Dedifferentiated amniotic fluid mesenchymal stem cell (primary cell): ENCODE data around the gene LRP6.
A peak's percentile ranks its signal among the peaks of the same experiment; 100 is the strongest.

Experiments used
- DNase-seq: peaks from one replicate; pipeline ENCODE4 v3.0.0-alpha.2; 2016; ENCODE audit errors: extremely low spot score

Gene LRP6

DNA sequence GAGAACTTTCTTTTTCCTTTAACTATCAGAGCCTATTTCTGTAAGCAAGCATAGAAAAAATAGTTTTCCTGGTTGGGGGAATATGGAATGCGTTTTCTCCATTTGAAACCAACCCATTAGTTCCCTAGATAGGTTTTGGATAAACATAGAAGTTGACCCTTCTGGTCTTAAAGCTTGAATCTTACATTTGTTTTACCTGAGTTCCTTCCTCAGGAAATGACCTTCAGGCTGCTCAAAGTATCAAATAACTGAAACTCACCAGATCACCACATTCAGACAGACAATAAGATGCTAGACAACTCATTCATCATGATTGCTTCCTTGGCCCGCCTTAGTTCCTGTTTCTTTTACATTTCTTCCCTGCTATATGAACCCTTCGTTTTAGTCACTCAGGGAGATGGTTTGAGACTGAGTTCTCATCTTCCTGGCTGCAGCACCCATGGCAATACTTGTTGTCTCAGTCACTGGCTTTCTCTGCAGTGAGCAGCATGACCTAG is 52.2 kb downstream of the LRP6 start:
- no peak for DNase-seq

DNA sequence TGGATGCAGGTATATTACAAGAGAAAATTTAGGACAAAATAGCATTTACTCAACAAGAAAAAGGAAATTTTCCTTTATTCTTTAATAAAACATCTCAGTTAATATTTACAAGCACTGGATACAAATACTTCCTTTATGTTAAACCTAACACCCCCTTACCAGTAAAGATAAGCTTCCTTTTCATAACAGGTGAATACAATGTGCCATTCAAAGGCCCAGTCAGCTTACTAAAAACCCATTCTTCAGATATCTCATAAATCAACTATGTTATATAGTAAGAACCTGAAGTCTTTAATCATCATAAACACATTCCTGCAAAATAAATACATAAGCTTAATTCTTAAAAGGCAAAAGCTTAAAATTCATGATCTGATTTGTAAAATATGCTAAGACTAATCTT is 52.6 kb downstream of the LRP6 start:
- no peak for DNase-seq

DNA sequence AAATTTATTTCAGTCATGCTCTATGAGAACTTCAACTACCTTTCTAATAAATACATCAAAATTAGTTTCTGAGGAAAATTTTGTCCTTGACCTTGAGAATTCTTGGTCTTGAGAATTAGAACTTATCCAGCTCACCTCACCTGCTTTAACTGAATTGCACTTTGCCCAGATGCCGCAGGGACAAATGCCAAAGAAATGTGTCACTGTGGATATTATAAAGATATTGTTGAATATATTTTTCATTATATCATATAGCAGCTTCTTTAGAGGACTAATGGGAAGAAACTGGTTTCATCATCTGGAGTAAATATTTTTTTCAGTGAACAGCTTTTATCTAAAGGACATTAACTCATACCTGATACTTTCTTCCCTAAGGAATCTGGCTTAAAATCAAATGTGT is 54.1 kb downstream of the LRP6 start:
- no peak for DNase-seq

DNA sequence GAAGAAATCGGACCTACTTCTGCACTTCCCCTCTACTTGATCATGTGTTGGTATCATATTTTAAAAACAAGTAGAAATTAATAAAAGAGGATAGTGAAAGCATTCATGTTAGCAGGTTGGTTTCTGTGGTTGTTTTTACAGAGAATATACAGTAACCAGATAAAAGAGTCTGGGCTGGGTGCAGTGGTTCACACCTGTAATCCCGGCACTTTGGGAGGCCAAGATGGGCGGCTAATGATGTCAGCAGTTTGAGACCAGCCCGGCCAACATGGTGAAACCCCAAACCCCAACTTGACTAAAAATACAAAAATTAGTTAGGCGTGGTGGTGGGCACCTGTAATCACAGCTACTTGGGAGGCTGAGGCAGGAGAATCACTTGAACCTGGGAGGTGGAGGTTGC is 55.9 kb downstream of the LRP6 start:
- DNase-seq: no peak

DNA sequence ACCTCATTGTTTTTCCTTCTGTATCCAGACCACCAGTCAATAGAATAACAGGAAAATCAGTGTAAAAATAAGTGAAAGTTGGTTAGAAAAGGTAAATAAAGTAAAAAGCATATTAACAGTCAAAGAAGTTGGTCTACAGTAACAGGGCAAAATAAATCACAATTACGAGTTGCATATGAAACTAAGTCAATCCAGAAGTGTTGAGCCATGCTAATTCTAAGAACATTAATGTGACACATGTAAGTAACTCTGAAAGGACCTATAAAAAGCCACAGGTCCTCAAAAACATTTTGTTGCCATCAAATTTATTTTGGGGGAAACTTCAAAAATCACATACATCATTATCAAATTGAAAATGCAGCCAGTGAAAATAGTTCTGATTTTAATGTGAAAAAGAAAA is 56.4 kb downstream of the LRP6 start:
- no peak for DNase-seq

DNA sequence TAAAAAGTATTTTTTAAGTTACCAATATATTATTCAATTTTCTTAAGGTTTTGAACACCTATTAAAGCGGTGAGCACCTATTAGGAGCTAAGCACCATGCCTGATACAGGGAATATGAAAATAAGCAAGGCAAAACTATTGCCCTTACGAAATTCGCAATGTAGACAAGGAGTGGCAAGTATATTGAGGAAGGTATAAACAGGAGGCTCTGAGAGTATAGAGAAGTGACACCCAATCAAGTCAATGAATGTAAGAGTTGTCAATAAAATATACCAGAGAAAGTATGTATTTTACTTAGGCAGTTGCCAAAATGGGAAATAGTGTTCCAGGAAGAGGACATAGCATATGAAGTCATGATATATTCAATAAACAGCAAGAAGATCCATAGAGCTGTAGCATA is 57.2 kb downstream of the LRP6 start:
- no peak for DNase-seq

DNA sequence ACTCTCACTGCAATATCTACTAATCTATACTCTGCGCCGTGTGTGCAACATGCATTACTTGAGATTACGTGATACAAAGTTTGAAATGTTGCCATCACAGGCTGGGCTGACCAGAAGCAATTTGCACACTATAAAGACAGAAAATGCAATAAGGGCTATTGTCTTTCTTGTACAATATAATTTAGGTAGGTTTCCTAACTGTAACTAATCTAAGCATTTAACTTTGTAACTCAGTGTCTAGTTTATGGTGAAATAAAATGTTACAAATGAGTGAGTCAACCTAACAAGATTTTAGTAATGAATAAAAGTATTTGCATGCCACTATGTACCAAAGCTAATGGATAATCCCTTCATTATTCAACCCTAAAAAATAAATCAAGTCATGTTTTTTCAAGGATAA is 57.8 kb downstream of the LRP6 start:
- DNase-seq: no peak

DNA sequence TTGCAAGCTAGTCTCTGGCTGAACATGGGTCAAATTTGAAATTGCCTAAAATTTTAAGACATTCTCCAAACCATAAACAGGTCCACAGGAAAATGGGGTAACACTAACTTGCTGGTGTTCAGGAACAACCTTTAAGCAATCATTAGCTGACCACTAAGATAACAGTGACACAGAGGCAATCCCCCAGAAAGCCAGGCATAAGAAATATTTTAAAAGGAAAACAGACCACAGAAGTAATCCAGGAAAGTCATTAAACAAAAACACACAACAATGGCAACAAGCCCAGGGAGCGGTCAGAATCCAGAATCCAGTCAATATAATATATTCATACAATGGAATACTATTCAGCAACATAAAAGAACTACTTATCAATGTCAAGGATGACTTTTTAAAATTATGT is 59.1 kb downstream of the LRP6 start:
- no peak for DNase-seq

DNA sequence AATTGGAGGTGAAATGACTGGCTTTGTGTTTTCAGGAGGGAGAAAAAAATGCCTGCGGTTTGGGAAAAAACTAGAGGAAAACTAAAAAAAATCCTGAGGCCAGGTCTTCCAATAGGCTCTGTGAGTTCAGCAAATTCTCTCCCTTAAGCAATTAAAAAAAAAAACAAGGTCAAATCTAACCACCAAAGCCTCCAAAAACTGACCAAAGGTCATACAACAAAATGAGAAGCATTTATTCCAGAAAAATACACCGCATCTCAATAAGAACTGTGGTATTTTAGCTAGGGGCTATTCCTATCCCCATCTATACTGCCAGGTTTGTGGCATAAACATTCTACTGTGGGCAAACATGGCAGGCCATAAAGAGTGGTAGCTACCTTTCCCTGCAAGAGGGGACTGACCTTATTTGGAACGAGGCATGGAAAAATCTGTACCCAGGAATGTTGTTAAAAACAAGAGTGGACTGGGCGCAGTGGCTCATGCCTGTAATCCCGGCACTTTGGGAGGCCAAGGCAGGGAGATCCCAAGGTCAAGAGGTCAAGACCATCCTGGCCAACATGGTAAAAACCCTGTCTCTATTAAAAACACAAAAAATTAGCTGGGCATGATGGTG is 60.0 kb downstream of the LRP6 start:
- DNase-seq: no peak

DNA sequence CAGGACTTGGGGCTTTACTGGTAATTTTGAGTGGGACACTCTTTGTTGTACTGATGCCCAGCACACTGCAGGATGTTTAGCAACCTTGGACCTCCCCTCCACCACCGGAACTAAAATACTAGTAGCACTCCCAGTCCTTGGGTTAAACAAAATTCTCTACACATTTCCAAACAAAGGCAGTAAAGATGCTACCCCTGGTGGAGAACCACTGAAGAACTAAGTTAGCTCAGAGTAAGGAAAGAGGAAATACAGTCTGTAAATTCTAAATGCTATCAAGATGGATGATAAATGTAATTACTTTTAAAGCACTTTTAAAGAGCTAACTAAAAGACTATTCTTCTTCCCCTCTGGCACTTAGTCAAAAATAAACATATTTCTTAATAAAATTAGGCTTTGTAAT is 64.1 kb downstream of the LRP6 start:
- DNase-seq: no peak

DNA sequence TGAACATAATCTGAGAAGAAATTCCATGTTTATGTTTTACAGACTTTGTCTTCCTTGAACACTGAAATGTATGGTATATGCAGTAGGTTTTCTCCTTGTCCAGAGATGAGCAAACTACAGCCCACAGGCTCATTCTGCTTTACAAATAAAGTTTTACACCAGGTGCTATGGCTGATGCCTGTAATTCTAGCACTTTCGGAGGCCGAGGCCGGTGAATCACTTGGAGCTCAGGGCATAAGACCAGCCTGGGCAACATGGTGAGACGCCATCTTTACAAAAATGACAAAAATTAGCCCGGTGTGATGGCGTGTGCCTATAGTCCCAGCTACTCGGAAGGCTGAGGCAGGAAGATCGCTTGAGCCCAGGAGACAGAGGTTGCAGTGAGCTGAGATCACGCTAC is 64.7 kb downstream of the LRP6 start:
- no peak for DNase-seq

DNA sequence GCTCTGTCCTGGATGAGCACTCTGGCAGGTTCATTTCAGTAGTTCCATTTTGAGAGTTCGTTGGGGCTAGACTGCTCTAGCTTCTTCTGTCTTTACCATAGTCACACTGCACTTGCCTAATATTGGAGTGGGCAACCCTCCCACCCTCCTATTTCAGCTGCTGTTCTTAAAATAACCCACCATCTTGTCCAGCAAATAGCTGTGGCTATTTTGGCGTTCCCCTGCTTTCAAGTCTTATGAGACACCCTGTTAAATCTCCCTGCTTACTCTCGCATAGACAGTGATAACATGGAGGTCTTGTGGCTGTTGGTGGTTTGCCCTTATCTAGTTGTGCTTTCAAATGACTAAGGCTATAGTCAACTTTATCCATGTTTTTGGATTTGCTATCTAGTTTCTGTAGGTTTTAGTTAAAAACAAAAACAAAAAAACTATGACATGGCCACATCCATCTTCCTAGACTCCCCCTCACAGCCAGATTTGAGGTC is 65.5 kb downstream of the LRP6 start:
- DNase-seq: no peak

DNA sequence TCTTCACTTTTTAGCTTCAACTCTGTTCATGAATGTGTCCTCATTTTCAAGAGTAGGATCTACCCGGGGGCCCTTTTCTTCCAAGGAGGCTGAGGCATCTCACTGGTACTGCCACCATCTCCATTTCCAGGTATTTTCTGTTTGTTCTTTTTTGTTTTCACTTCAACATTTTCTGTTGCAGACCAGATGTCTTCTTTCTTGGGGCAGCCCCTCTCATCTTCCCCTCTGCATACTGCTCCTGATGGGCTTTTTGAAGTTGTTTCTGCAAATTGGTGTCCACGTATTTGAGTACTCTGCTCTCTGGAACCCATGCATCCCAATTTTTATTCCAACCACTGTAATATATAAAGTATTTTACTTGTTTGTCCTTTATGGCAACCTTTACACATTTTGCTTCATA is 66.5 kb downstream of the LRP6 start:
- no peak for DNase-seq

DNA sequence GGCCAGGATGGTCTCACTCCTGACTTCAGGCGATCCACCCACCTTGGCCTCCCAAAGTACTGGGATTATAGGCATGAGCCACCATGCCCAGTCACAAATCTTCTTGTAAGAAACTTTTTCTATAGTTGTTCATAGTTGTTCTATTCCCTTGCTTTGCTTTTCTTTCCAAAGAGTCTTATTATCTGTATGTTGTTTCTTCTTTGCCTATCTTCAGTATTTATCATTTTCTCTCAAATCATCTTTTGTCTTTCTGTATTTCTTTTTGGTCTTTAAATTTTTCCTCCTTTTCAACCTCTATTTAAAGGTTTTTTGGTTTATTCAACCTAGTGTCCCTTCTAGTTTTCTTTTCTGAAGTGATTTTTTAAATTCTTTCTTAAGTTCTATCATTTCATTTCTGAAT is 68.7 kb downstream of the LRP6 start:
- no peak for DNase-seq

DNA sequence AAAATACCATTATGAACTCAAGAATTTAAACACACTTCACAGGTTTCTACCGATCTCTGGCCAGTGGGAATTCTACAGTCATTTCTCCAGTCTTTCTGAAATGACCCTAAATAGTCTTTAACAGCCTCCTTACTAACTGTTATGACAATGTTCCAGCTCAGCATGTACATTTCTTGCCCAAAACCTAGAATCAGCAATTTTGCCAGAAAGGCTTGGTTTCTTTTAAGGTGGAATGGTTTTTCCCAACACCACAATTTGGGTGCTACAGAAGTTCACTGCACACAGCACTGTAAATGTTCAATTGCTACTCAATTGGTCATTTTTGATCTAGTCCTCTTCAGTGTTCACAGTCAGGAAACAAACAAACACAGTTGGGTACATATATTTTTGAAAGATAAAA is 69.7 kb downstream of the LRP6 start:
- DNase-seq: no peak

DNA sequence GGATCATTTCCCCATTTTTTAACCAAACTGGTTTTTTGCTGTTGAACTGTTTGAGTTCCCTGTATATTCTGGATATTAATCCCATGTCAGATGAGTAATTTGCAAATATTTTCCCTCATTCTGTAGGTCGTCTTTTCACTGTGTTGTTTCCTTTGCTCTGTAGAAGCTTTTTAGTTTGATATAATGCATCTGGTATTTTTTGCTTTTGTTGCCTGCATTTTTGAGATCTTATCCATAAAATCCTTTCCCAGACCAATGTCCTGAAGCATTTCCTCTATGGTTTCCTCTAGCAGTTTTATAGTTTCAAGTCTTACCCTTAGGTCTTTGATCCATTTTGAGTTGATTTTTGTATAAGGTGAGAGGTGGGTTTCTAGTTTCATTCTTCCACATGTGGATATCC is 71.3 kb downstream of the LRP6 start:
- no peak for DNase-seq

DNA sequence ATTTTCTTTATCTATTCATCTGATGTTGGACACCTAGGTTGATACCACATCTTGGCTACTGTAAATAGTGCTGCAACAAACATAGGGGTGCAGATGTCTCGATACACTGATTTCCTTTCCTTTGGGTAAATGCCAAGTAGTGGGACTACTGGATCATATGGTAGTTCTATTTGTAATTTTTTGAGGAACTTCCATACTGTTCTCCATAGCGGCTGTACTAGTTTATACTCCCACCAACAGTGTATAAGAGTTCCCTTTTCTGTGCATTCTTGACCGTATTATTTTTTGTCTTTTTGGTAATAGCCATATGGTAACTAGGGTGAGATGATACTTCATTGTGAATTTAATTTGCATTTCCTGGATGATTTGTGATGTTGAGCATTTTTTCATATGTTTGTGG is 71.8 kb downstream of the LRP6 start:
- DNase-seq: no peak

DNA sequence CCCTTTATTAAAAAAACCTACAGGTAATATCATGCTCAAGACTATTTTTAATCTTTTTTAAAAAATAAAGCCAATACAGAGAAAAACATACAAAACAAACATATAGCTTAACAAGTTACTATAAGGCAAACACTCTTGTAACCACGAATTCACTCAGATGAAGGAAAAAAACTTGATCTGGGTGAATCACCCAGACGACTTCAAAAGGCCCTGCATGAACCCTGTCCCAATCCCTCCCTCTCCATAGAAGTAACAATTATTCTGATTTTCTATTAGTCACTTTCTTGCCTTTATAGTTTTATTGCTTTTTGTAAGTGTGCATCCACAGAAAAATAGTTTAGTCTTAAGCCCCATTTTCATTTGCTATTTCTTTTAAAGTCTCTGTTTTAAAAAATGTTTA is 72.6 kb downstream of the LRP6 start:
- no peak for DNase-seq

DNA sequence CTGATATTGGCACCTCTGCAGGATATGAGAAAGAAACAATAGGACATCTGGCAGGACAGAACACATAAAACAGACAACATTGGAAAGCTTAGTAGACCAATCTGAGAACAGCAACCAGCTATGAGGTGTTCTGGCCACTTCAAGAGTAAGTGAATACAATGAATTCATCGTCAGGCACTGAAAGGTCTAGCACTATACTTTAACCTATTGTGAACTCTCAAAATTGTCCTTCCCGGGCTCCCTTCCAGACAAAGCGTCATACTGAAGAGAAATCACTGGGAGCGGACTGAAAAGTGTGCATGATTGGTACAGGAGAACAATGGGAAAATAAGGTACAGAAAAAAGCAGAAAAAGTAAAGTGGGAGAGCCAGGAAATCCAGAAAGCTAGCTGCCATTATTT is 75.8 kb downstream of the LRP6 start:
- DNase-seq: no peak

DNA sequence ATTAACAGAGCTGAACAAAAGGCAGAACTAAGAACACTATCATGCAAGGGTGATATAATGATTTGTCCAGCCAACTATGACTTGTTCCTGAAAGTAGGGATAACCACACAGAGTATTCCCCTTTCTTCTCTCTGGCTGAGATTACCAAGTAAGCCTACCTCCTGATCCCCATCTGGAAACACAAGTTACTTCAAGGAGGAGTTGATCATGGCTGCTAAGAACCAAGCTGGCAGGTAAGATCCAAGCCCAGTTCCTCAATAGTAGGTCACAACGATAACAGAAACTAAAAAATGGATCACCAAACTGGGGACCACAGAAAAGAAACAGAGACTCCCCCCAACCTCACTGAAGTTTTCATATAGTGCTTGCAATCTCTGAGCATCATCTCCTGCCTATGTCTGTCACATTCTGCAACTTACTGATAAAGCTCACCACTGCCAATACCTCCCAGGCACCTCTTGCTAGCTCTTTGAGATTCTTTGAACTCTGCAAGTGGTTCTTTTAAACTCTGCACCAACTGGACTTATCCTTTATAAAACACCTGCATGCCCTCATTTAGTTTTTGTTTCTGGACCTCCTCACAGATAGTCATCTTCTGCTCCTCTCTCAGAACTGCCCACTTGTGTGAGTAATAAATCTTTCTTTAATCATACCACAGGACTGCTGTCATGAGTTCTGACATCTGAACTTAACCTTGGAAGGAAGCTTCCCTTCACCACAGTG is 76.6 kb downstream of the LRP6 start:
- DNase-seq: no peak

DNA sequence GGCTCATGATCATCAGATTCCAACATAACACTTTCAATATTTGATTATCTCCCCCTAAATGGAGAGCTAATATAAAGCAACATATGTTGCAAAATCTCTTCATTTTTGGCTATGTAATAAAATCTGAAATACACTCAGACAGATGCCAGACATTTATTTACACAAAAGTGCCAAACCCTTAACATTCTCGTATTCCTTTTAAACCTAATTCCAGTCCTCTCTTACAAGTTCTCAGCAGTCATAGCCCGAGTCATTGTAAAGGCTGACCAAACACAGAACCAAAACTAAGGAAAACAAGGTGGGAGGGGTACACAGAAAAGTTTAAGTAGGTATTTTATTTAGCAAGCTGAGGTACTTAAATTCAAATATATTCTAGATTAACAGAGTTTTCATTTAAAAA is 81.4 kb downstream of the LRP6 start:
- peak; percentile 19 for DNase-seq

DNA sequence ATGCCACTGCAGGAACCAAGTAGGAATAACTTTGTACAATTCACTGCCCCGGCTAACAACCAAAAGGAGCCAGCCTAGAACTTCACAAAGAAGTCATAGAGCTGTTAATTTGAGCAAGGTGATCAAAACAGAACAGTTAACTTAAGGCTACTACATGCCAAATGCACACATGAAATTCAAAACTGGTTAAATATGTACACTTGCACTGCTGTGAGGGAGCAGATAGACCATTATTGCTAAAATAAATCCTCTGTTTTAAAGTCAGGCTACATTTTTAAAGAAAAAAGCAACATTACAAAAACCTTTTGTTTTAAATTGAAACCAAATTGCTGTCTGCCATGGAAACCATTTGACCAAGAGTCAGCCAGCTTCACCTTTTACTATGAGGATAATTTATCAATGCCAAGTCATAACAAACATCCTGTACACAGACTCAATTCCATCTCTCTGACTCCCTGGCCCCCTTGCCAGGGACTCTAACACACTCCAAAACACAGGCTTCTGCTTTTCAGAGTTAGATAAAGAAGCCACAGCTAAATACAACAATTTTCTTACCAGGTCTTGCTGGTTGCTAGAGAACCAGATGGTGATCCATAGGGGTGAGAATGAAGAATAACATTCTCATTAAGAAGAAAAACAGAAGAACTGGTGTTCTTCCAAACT is 84.0 kb downstream of the LRP6 start:
- peak; percentile 32 for DNase-seq

DNA sequence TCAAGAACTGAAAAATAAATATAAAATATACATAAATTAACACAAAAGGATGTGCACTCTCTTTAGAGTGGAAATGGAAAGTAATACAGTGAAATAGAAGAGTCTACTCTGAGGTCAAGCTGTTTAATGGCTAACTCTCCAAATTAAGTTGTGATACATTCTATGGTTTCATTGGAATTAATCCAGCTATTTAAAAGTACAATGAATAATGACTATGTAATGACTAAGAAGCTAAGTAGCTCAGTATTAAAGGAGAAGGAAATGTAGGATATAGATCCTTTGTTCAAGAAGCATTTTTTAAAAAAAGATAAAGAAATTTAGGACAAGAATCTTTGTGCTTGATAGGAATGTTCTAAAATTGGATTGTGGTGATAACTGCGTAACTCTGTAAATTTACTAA is 85.3 kb downstream of the LRP6 start:
- no peak for DNase-seq
